ENCODE data around the gene RNH1. TPM values are rescaled to one million over a fixed set of nuclear protein-coding genes. Genes with fewer than 3 reads are reported as not detected.

The RNH1 gene
- polyA plus RNA-seq, 1 of the 3 experiments (the other 2 are of a cell fraction): 147 TPM

- no peak for TF ChIP-seq CTCF (IDR thresholded peaks at IDR 0.05)
- TF ChIP-seq MAX (IDR thresholded peaks at IDR 0.05; ENCODE audit: low read depth): peak; percentile 74
- no peak for TF ChIP-seq TEAD4 (IDR thresholded peaks at IDR 0.05; ENCODE audit: borderline replicate concordance, insufficient read depth)
- TF ChIP-seq NRF1 (IDR thresholded peaks at IDR 0.05; ENCODE audit: low read depth, low read length): peak; percentile 26; the same call in 1 of the 2 replicates
- TF ChIP-seq MXI1 (IDR thresholded peaks at IDR 0.05; ENCODE audit: low read depth, low read length): peak; percentile 40; the same call in 1 of the 2 replicates
- no peak for TF ChIP-seq RCOR1 (IDR thresholded peaks at IDR 0.05; ENCODE audit: low read length)
- no peak for TF ChIP-seq TCF12 (IDR thresholded peaks at IDR 0.05)
- no peak for TF ChIP-seq ELF1 (IDR thresholded peaks at IDR 0.05)
- no peak for TF ChIP-seq JUND (IDR thresholded peaks at IDR 0.05)
- TF ChIP-seq PBX3 (IDR thresholded peaks at IDR 0.05): peak; percentile 18; the same call in 1 of the 2 replicates
These were observed at the start of gene RNH1 (continued) for GRCh38 chr11:506995-507726.

GRCh38 chr11:555780-556661 is 49.0 kb upstream of the RNH1 start:
- no peak for DNase-seq
- POLR2A ChIA-PET: interaction anchor here (0.6 to 1.1 kb wide), 4 partner anchors 9 to 29 kb away, joined by 3 to 6 read pairs (median 3); no protein-coding TSS in a partner anchor
- no peaks in the 10 kb centered on the region for H3K79me2 ChIP-seq (ENCODE audit: insufficient read depth)
- no peak overlapping the region for H3K4me2 ChIP-seq
- no peaks in the 10 kb centered on the region for H3K36me3 ChIP-seq (replicated peaks in 1 of 2; ENCODE audit: control insufficient read depth in 1 of 2, insufficient read depth in 2 of 2, low read length in 1 of 2)
- H3K4me3 ChIP-seq (ENCODE audit: low read depth in 2 of 2, low read length in 1 of 2): peak overlapping the region in 1 of 2 experiments; percentile 53; a peak in 2 of 4 replicates
- H3K27ac ChIP-seq (ENCODE audit: low read depth in 2 of 2, low read length in 1 of 2): no peak overlapping the region
- peaks cover 4 to 26% of the 10 kb centered on the region in 2 experiments; a peak in 2 of 4 replicates for H3K4me1 ChIP-seq (ENCODE audit: control insufficient read depth in 1 of 2, insufficient read depth in 2 of 2, low read depth in 1 of 2, low read length in 1 of 2)
- CTCF ChIA-PET: interaction anchor here (0.9 to 3.6 kb wide), 22 partner anchors 9 to 208 kb away, joined by 3 to 41 read pairs (median 4); no protein-coding TSS in a partner anchor
- H3K9me3 ChIP-seq: no peaks in the 10 kb centered on the region
- H3F3A ChIP-seq (replicated peaks; ENCODE audit: insufficient read depth): no peaks in the 10 kb centered on the region
- no peak overlapping the region for H2AFZ ChIP-seq (ENCODE audit: low read depth)
- no peak overlapping the region for H3K9ac ChIP-seq
- 44% methylated on average over 22 of the region's 104 CpGs for WGBS (ENCODE audit: low lambda C conversion rate)
- H4K20me1 ChIP-seq (ENCODE audit: insufficient read depth): no peaks in the 10 kb centered on the region
- H3K9me2 ChIP-seq: no peaks in the 10 kb centered on the region
- H3K27me3 ChIP-seq (ENCODE audit: insufficient read depth): peaks cover 11% of the 10 kb centered on the region
- no peak for TF ChIP-seq IRF3 (IDR thresholded peaks at IDR 0.05; ENCODE audit: low read depth, low read length)
- TF ChIP-seq RFX5 (IDR thresholded peaks at IDR 0.05; ENCODE audit: low read length): no peak
- no peak for TF ChIP-seq POLR2AphosphoS5 (IDR thresholded peaks at IDR 0.05; ENCODE audit: low read depth, low read length)
- no peak for TF ChIP-seq ZBTB33 (IDR thresholded peaks at IDR 0.05; ENCODE audit: borderline replicate concordance, low read depth)
- no peak for TF ChIP-seq TAF1 (IDR thresholded peaks at IDR 0.05; ENCODE audit: borderline replicate concordance, low read depth, low read length)
- no peak for TF ChIP-seq PBX3 (IDR thresholded peaks at IDR 0.05)
- no peak for TF ChIP-seq TCF12 (IDR thresholded peaks at IDR 0.05)
- no peak for TF ChIP-seq JUND (IDR thresholded peaks at IDR 0.05)
- no peak for TF ChIP-seq USF2 (IDR thresholded peaks at IDR 0.05; ENCODE audit: borderline replicate concordance, low read depth, low read length)
- no peak for TF ChIP-seq FOXJ3 (CRISPR knock-in tag; IDR thresholded peaks at IDR 0.05)
- no peak for TF ChIP-seq RXRA (IDR thresholded peaks at IDR 0.05; ENCODE audit: borderline replicate concordance, low read depth)
- no peak for TF ChIP-seq CHD2 (IDR thresholded peaks at IDR 0.05; ENCODE audit: low read length, partially characterized antibody)
- TF ChIP-seq NRF1 (IDR thresholded peaks at IDR 0.05; ENCODE audit: low read depth, low read length): no peak
- no peak for TF ChIP-seq ELF1 (IDR thresholded peaks at IDR 0.05)

Measured in SK-N-SH (cell line).